Astrocyte of the cerebellum (primary cell): Measurements from ENCODE around the gene TRAPPC14.
A peak's percentile ranks its signal among the peaks of the same experiment; 100 is the strongest.

Experiments used
- DNase-seq: peaks from one replicate; pipeline ENCODE4 v3.0.0-alpha.2; 2011; ENCODE audit warnings: low read depth
- H3K4me3 ChIP-seq: 2 replicates; pipeline ENCODE4 v1.5.1; 2011; ENCODE audit warnings: mild to moderate bottlenecking, low read depth, low read length, moderate library complexity
- in situ Hi-C: cut with HindIII; loops from 2 replicates; pipeline ENCODE4 v1.10.0; 2017; ENCODE audit warnings: low sequenced_read_pairs
- TF ChIP-seq, protein P1 (sequence below): IDR thresholded peaks from 2 replicates; pipeline ENCODE4 v1.5.1; 2012; ENCODE audit warnings: low read length, low read depth, moderate library complexity, mild to moderate bottlenecking; ENCODE audit errors: missing control alignments

Gene TRAPPC14

DNA sequence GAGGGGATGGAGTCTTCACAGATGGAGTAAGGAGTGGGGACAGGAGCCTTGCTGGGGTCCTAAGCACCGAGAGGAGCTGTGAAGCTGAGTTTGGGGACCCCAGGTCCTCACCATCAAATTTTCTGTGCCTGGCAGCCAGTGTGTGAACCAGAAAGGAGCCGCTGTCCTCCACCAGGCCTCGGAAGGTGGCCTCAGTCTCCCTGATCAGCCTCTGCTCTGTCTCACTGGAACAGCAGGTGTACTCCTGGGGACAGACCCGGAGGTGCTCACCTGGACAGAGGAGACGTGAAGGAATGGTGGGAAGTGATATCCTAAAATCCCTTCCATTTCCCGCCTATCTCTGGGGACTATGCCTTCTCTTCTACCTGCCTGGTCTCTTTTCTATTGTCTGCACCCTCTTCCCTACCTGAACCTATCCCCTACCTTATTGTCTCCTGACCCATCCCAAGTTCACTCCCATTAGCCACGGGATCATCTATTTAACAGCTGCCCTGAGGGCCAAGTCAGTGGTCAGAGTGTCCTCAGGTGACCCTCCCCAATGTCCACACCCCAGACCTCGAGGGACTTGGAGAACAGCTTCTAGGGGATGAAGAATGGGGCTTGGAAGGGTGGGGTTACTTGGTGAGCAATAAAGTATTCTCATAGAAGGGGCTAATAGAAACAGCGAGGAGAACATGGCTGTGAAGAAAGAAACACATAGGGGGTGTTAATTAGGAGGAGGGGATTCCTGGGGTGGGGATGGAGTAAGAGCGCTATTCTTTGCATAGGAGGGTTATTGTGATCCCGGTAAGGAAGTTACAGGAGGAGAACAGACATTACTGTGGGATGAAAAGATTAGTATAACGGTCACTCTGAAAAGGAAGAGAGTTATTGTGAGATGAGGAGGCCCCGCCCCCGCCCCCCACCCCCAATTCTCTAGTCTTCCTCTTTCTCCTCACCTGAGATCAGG is 17.8 kb upstream of the TRAPPC14 start:
- in situ Hi-C loops: no loop called here
- TF ChIP-seq, protein P1, sequence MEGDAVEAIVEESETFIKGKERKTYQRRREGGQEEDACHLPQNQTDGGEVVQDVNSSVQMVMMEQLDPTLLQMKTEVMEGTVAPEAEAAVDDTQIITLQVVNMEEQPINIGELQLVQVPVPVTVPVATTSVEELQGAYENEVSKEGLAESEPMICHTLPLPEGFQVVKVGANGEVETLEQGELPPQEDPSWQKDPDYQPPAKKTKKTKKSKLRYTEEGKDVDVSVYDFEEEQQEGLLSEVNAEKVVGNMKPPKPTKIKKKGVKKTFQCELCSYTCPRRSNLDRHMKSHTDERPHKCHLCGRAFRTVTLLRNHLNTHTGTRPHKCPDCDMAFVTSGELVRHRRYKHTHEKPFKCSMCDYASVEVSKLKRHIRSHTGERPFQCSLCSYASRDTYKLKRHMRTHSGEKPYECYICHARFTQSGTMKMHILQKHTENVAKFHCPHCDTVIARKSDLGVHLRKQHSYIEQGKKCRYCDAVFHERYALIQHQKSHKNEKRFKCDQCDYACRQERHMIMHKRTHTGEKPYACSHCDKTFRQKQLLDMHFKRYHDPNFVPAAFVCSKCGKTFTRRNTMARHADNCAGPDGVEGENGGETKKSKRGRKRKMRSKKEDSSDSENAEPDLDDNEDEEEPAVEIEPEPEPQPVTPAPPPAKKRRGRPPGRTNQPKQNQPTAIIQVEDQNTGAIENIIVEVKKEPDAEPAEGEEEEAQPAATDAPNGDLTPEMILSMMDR: no peak
- H3K4me3 ChIP-seq: peak overlapping the region; percentile 84
- DNase-seq: no peak

DNA sequence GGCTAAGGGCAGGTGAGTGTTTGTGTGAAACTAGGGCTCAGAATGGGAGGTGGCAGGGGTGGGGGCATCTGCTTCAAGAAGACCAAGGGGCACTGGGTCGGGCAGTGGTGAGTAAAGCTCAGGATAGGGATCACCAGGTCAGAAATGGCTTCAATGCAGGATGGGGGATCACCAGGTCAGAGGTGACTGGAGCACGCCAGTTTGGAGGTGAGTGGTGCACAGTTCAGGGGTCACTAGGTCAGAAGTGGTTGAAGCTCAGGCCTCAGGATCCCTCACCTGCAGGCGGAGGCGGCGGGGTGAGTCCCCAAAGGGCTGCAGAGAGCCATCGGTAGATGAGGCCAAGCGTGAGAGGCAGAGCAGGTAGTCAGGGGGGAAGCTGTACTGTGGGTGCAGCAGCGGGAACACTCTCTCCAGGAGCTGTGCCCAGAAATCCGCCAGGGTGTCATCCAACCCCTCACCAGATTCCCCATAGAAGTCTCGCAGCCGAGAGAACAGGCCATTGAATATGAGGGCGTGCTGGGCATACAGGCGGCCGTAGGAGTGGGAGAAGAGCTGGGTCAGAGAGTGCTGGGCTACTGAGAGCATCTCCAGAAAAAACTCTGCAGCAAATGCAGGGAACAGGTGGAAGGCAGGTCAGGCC is 16.9 kb upstream of the TRAPPC14 start:
- no peak overlapping the region for H3K4me3 ChIP-seq
- DNase-seq: no peak
- TF ChIP-seq, protein P1: no peak
- in situ Hi-C loops: no loop called here

DNA sequence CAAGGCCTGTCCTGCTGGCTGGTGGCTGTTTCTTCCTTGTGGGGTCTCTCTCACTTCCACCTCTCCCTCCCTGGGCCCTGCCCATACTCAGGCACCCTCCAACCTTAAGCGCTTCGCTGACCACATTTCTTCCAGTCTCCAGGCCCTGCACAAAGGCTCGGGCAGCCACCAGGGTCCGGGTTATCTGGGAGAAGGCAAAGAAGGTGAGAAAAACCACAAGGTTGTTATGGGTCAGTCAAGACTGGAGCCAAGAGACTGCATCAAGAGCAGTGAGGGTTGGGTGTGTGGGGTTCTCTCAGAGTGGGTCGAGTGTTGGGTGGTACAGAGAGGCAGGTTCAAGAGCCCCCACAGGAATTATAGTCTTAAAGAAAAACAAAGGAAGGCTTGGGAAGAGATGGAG is 16.1 kb upstream of the TRAPPC14 start:
- no peak for DNase-seq
- TF ChIP-seq, protein P1: no peak
- in situ Hi-C loops: no loop called here

DNA sequence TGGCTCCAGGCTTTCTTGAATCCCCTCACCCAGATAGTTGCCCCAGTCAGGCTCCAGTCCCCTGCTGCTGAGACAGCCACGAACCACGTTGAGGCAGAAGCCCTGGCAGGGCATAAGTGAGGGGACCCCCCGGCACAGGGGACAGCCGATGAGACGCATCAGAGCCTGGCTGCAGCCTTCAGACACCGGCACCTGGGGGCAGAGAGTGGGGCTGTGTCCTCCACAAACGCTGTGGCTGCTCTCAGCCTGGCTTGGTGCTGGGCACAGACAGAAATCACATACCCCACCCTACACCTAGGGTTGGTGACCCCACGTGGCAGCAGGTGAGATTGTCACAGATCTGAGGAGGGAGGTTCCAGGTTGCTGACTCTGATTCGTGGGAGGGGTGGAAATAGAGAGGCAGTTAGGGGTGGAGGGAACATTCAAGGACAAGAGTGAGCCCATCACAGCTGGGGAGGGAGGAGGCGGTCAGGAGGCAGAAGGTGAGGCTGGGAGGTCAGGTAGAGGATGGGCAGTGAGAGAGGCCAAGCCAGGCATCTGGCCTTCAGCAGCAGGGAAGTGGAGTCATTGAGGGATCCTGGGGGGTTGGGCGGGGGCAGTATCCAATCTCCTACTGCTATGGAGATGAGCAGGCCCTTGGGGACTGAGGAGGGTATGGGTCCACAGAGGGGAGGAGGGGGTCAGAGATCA is 15.4 kb upstream of the TRAPPC14 start:
- H3K4me3 ChIP-seq: no peak overlapping the region
- no peak for DNase-seq
- in situ Hi-C loops: no loop called here
- TF ChIP-seq, protein P1: no peak

More for the DNA sequence above, 16.1 kb upstream of the TRAPPC14 start:
- no peak overlapping the region for H3K4me3 ChIP-seq

DNA sequence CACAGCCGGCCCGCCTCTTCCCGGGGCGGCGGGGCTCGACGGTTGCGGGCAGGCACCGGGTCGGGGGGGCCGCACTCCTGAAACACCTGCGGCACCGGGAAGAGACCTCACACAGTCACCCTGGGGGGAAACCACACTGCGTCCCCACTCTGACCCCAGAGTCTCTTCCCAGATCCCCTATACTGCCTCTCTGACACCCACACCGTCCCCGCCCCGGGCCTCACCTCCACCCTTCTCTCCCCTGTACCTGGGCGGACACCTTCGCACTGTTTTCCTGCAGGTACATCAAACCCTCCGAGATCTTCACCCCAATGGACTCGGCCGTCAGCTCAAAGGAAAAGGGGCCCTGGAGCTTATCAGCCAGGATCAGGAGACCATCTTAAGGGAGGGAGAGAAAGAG is 13.3 kb upstream of the TRAPPC14 start:
- TF ChIP-seq, protein P1: no peak
- no peak for DNase-seq
- in situ Hi-C loops: no loop called here
- no peak overlapping the region for H3K4me3 ChIP-seq

DNA sequence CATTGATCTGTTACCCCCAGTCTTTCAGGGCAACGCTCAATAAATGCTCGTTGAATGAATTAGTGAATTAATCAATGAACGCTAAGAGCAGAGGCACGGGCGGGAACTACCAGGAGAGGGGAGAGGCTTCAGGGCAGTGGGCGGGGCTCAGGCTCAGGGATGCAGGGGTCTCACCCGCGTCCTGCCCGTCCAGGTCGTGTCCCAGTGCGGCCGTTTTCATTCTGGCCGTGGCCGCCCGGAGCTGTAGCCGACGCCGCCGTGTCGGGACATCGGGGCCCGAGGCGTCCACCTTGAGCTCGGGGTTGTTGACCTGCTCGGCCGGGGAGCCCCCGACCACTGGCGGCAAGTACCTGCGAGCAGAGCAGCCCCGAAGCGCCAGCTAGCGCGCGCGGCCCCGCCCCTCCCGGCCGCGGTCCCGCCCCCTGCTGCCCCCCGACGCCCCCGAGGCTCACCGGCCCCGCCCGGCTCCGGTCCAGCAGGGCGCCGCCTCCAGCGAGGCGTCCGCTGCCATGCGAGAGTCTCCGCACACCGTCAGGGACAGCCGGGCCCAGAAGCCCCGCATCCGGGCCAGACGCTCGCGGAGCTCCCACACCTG is 12.7 kb upstream of the TRAPPC14 start:
- TF ChIP-seq, protein P1: no peak
- in situ Hi-C loops: no loop called here
- peak overlapping the region; percentile 19 for H3K4me3 ChIP-seq
- no peak for DNase-seq
